ENCODE data around the gene MBP.

MBP gene

GRCh38 chr18:77132369-77133050 is at the start of gene MBP:
Gene MBP (minus strand): TSS chr18:77132783. CDS start chr18:77105261, 27,522 bp downstream.
- Mint-ChIP-seq H3K9me3 (no peaks in the 10 kb centered on the region), H3K4me3 (peak within 1 kb of the TSS; percentile 96), H3K4me1 (peaks cover 57% of the 10 kb centered on the region), H3K27ac (peak within 1 kb of the TSS; percentile 96), H3K27me3 (no peaks in the 10 kb centered on the region), H3K36me3 (peaks cover 6% of the 10 kb centered on the region)

- no peak overlapping the region for H3K4me3 Mint-ChIP-seq
- H3K9me3 Mint-ChIP-seq, result no peaks in the 10 kb centered on the region
- no peak overlapping the region for H3K27ac Mint-ChIP-seq
- no peaks in the 10 kb centered on the region for H3K27me3 Mint-ChIP-seq
- H3K36me3 Mint-ChIP-seq, result no peaks in the 10 kb centered on the region
- no peaks in the 10 kb centered on the region for H3K4me1 Mint-ChIP-seq
These were observed 49.5 kb upstream of the MBP start for GRCh38 chr18:77181950-77182707.

- H3K27me3 Mint-ChIP-seq, result no peaks in the 10 kb centered on the region
- H3K4me3 Mint-ChIP-seq, result no peak overlapping the region
- H3K4me1 Mint-ChIP-seq, result no peaks in the 10 kb centered on the region
- H3K27ac Mint-ChIP-seq, result no peak overlapping the region
- H3K9me3 Mint-ChIP-seq, result no peaks in the 10 kb centered on the region
- H3K36me3 Mint-ChIP-seq, result no peaks in the 10 kb centered on the region
These were observed 46.0 kb upstream of the MBP start for GRCh38 chr18:77178559-77178958.

- no peaks in the 10 kb centered on the region for H3K27me3 Mint-ChIP-seq
- H3K36me3 Mint-ChIP-seq, result no peaks in the 10 kb centered on the region
- H3K27ac Mint-ChIP-seq, result no peak overlapping the region
- H3K4me3 Mint-ChIP-seq, result no peak overlapping the region
- H3K4me1 Mint-ChIP-seq, result no peaks in the 10 kb centered on the region
- no peaks in the 10 kb centered on the region for H3K9me3 Mint-ChIP-seq
These were observed 44.4 kb upstream of the MBP start for GRCh38 chr18:77177009-77177408.

- Mint-ChIP-seq H3K27me3 (no peaks in the 10 kb centered on the region), H3K4me1 (no peaks in the 10 kb centered on the region), H3K36me3 (no peaks in the 10 kb centered on the region), H3K4me3 (no peak overlapping the region), H3K9me3 (no peaks in the 10 kb centered on the region), H3K27ac (no peak overlapping the region)
These were observed 40.9 kb upstream of the MBP start for GRCh38 chr18:77173275-77174030.

- H3K27me3 Mint-ChIP-seq, result no peaks in the 10 kb centered on the region
- no peaks in the 10 kb centered on the region for H3K9me3 Mint-ChIP-seq
These were observed 38.4 kb upstream of the MBP start for GRCh38 chr18:77170890-77171410.

GRCh38 chr18:77168811-77169311 is 36.3 kb upstream of the MBP start:
- no peaks in the 10 kb centered on the region for H3K36me3 Mint-ChIP-seq
- no peak overlapping the region for H3K4me3 Mint-ChIP-seq
- no peaks in the 10 kb centered on the region for H3K4me1 Mint-ChIP-seq
- H3K27me3 Mint-ChIP-seq, result no peaks in the 10 kb centered on the region
- no peaks in the 10 kb centered on the region for H3K9me3 Mint-ChIP-seq
- H3K27ac Mint-ChIP-seq, result no peak overlapping the region

More at GRCh38 chr18:77170890-77171410, 38.4 kb upstream of the MBP start:
- Mint-ChIP-seq H3K4me1 (no peaks in the 10 kb centered on the region), H3K4me3 (no peak overlapping the region), H3K36me3 (no peaks in the 10 kb centered on the region), H3K27ac (peak overlapping the region; percentile 70)

GRCh38 chr18:77167251-77167650 is 34.7 kb upstream of the MBP start:
- H3K36me3 Mint-ChIP-seq, result no peaks in the 10 kb centered on the region
- no peaks in the 10 kb centered on the region for H3K4me1 Mint-ChIP-seq
- no peak overlapping the region for H3K4me3 Mint-ChIP-seq
- no peak overlapping the region for H3K27ac Mint-ChIP-seq
- H3K9me3 Mint-ChIP-seq, result no peaks in the 10 kb centered on the region
- peaks cover 2% of the 10 kb centered on the region for H3K27me3 Mint-ChIP-seq

GRCh38 chr18:77166523-77166922 is 33.9 kb upstream of the MBP start:
- Mint-ChIP-seq H3K4me3 (no peak overlapping the region), H3K27ac (no peak overlapping the region), H3K9me3 (no peaks in the 10 kb centered on the region), H3K4me1 (no peaks in the 10 kb centered on the region), H3K27me3 (peaks cover 2% of the 10 kb centered on the region), H3K36me3 (no peaks in the 10 kb centered on the region)

GRCh38 chr18:77165503-77166188 is 33.1 kb upstream of the MBP start:
- no peaks in the 10 kb centered on the region for H3K9me3 Mint-ChIP-seq
- no peaks in the 10 kb centered on the region for H3K4me1 Mint-ChIP-seq
- H3K27ac Mint-ChIP-seq, result peak overlapping the region; percentile 33
- H3K36me3 Mint-ChIP-seq, result no peaks in the 10 kb centered on the region
- H3K27me3 Mint-ChIP-seq, result peaks cover 2% of the 10 kb centered on the region
- H3K4me3 Mint-ChIP-seq, result no peak overlapping the region

- H3K36me3 Mint-ChIP-seq, result no peaks in the 10 kb centered on the region
- no peak overlapping the region for H3K27ac Mint-ChIP-seq
- peaks cover 2% of the 10 kb centered on the region for H3K27me3 Mint-ChIP-seq
- no peaks in the 10 kb centered on the region for H3K9me3 Mint-ChIP-seq
- H3K4me1 Mint-ChIP-seq, result no peaks in the 10 kb centered on the region
- no peak overlapping the region for H3K4me3 Mint-ChIP-seq
These were observed 32.3 kb upstream of the MBP start for GRCh38 chr18:77164763-77165485.

- Mint-ChIP-seq H3K4me1 (no peaks in the 10 kb centered on the region), H3K27ac (no peak overlapping the region)
These were observed 31.4 kb upstream of the MBP start for GRCh38 chr18:77164026-77164425.

GRCh38 chr18:77162580-77162979 is 30.0 kb upstream of the MBP start:
- Mint-ChIP-seq H3K4me1 (no peaks in the 10 kb centered on the region), H3K36me3 (no peaks in the 10 kb centered on the region), H3K27me3 (peaks cover 2% of the 10 kb centered on the region), H3K9me3 (no peaks in the 10 kb centered on the region), H3K27ac (peak overlapping the region; percentile 48), H3K4me3 (no peak overlapping the region)

More at GRCh38 chr18:77164026-77164425, 31.4 kb upstream of the MBP start:
- H3K9me3 Mint-ChIP-seq, result no peaks in the 10 kb centered on the region
- H3K36me3 Mint-ChIP-seq, result no peaks in the 10 kb centered on the region
- H3K27me3 Mint-ChIP-seq, result peaks cover 2% of the 10 kb centered on the region
- no peak overlapping the region for H3K4me3 Mint-ChIP-seq

- no peaks in the 10 kb centered on the region for H3K9me3 Mint-ChIP-seq
- H3K27ac Mint-ChIP-seq, result no peak overlapping the region
- no peaks in the 10 kb centered on the region for H3K36me3 Mint-ChIP-seq
- no peak overlapping the region for H3K4me3 Mint-ChIP-seq
- peaks cover 2% of the 10 kb centered on the region for H3K27me3 Mint-ChIP-seq
- no peaks in the 10 kb centered on the region for H3K4me1 Mint-ChIP-seq
These were observed 29.4 kb upstream of the MBP start for GRCh38 chr18:77161961-77162360.
